OCI-LY1 (cell line): ENCODE results near the gene LEF1.

Experiments
- CTCF ChIP-seq: fragments of 200-600 bp; sonication (generic), shearing (Covaris generic); IDR thresholded peaks from 2 replicates; pipeline ENCODE4 v1.5.1; 2017; ENCODE audit warnings: mild to moderate bottlenecking, antibody characterized with exemption, low read length, moderate library complexity, mixed read lengths
- EZH2 ChIP-seq: fragments of 200-600 bp; sonication (generic), shearing (Covaris generic); IDR thresholded peaks from 2 replicates; pipeline ENCODE4 v1.8.0; 2017; ENCODE audit warnings: borderline replicate concordance, mixed run types, mild to moderate bottlenecking, antibody characterized with exemption, low read length, moderate library complexity, mixed read lengths

- no peak for TF ChIP-seq CTCF
- no peak for TF ChIP-seq EZH2
Observed at GRCh38 chr4:108120789-108121188, 47.9 kb downstream of the LEF1 start.
